Neuronal stem cell (in vitro differentiated cells): Measurements from ENCODE around the gene EDAR.

Experiments used
- DNase-seq: peaks from one replicate; pipeline ENCODE4 v3.0.0-alpha.2; 2013; ENCODE audit warnings: low spot score
- H2AFZ ChIP-seq: one replicate; pipeline ENCODE4 v1.6.1; 2013; ENCODE audit warnings: mild to moderate bottlenecking, low read length, inconsistent platforms
- H2AK5ac ChIP-seq: 2 replicates; pipeline ENCODE4 v1.6.1; 2013; ENCODE audit warnings: low read depth, mild to moderate bottlenecking, inconsistent platforms, low read length, moderate library complexity, mixed read lengths
- H2BK120ac ChIP-seq: 2 replicates; pipeline ENCODE4 v1.6.1; 2013; ENCODE audit warnings: low read depth, mild to moderate bottlenecking, inconsistent platforms, low read length, moderate library complexity, mixed read lengths
- H2BK12ac ChIP-seq: one replicate; pipeline ENCODE4 v1.6.1; 2013; ENCODE audit warnings: low read length, inconsistent platforms
- H2BK15ac ChIP-seq: 2 replicates; pipeline ENCODE4 v1.6.1; 2013; ENCODE audit warnings: mild to moderate bottlenecking, low read length, inconsistent platforms, mixed read lengths
- H2BK5ac ChIP-seq: one replicate; pipeline ENCODE4 v1.6.1; 2013; ENCODE audit warnings: inconsistent platforms, mild to moderate bottlenecking, low read length, moderate library complexity
- H3K14ac ChIP-seq: one replicate; pipeline ENCODE4 v1.6.1; 2013; ENCODE audit warnings: low read length, inconsistent platforms
- H3K18ac ChIP-seq: 2 replicates; pipeline ENCODE4 v1.6.1; 2013; ENCODE audit warnings: low read length, inconsistent platforms
- H3K23ac ChIP-seq: 2 replicates; pipeline ENCODE4 v1.6.1; 2013; ENCODE audit warnings: low read depth, mild to moderate bottlenecking, mixed read lengths, low read length, inconsistent platforms; ENCODE audit not compliant: poor library complexity
- H3K27ac ChIP-seq: replicated peaks from 3 replicates; pipeline ENCODE4 v1.5.1; 2013; ENCODE audit warnings: low read length, inconsistent platforms
- H3K27me3 ChIP-seq, 3 experiments: 2 replicates each; pipeline ENCODE4 v1.6.1; 2013; ENCODE audit warnings: low read length in 3 of 3, mild to moderate bottlenecking in 2 of 3, inconsistent platforms in 1 of 3, low read depth in 1 of 3, mixed read lengths in 1 of 3, moderate library complexity in 1 of 3; ENCODE audit not compliant: control insufficient read depth in 3 of 3, insufficient read depth in 3 of 3
- H3K36me3 ChIP-seq, 2 donors: replicated peaks in 1 of 2; 2 replicates each; pipeline ENCODE4 v1.6.1; 2013; ENCODE audit warnings: low read length in 2 of 2; ENCODE audit not compliant: control insufficient read depth in 2 of 2, insufficient read depth in 2 of 2
- H3K4ac ChIP-seq: 2 replicates; pipeline ENCODE4 v1.6.1; 2013; ENCODE audit warnings: inconsistent platforms, mild to moderate bottlenecking, low read length, moderate library complexity
- H3K4me1 ChIP-seq, 2 donors: 1 replicate in 1 of 2; 2 replicates in 1 of 2; pipeline ENCODE4 v1.6.1; 2013; ENCODE audit warnings: low read length in 2 of 2, low read depth in 1 of 2; ENCODE audit not compliant: control insufficient read depth in 2 of 2, insufficient read depth in 1 of 2
- H3K4me2 ChIP-seq: one replicate; pipeline ENCODE4 v1.6.1; 2013; ENCODE audit warnings: mild to moderate bottlenecking, low read length, inconsistent platforms; ENCODE audit not compliant: insufficient read depth, poor library complexity, severe bottlenecking
- H3K4me3 ChIP-seq, 2 donors: 2 replicates each; pipeline ENCODE4 v1.5.1; 2013; ENCODE audit warnings: low read length in 2 of 2, mild to moderate bottlenecking in 2 of 2, inconsistent platforms in 1 of 2, moderate library complexity in 1 of 2
- H3K79me1 ChIP-seq: one replicate; pipeline ENCODE4 v1.6.1; 2013; ENCODE audit warnings: low read depth, mild to moderate bottlenecking, inconsistent platforms, low read length, moderate library complexity
- H3K9ac ChIP-seq: one replicate; pipeline ENCODE4 v1.6.1; 2013; ENCODE audit warnings: mild to moderate bottlenecking, low read depth, low read length, inconsistent platforms; ENCODE audit not compliant: poor library complexity
- H3K9me3 ChIP-seq, 2 donors: replicated peaks in 1 of 2; 2 replicates each; pipeline versions ENCODE3 to v1.6.1; 2013; ENCODE audit warnings: low read length in 2 of 2, mild to moderate bottlenecking in 2 of 2, inconsistent platforms in 1 of 2, low read depth in 1 of 2, mixed read lengths in 1 of 2, moderate library complexity in 1 of 2; ENCODE audit not compliant: control insufficient read depth in 2 of 2, insufficient read depth in 1 of 2
- H4K8ac ChIP-seq: one replicate; pipeline ENCODE4 v1.6.1; 2013; ENCODE audit warnings: low read depth, mild to moderate bottlenecking, inconsistent platforms, low read length, moderate library complexity
- H4K91ac ChIP-seq: one replicate; pipeline ENCODE4 v1.6.1; 2013; ENCODE audit warnings: low read length, low read depth, mild to moderate bottlenecking, inconsistent platforms; ENCODE audit not compliant: poor library complexity
- WGBS, 2 donors: extraction: QIAGEN DNeasy Blood & Tissue Kit; methylation state at CpG; one replicate each; pipeline ENCODE4 v1.1.7; 2013; ENCODE audit warnings: missing lambda C conversion rate in 2 of 2, mixed read lengths in 1 of 2; ENCODE audit not compliant: insufficient read length in 2 of 2, insufficient replicate concordance in 1 of 2; ENCODE audit errors: extremely low coverage in 2 of 2; 5-methylcytosine and 5-hydroxymethylcytosine counted together

EDAR gene

GRCh38 chr2:108923736-108924579 lies 65.1 kb downstream of the EDAR start:
- Histone ChIP-seq H3K9ac (no peak overlapping the region), H2BK15ac (no peak overlapping the region)

GRCh38 chr2:108923019-108923700 lies 65.9 kb downstream of the EDAR start:
- Histone ChIP-seq H2AFZ (no peak overlapping the region), H2BK12ac (no peak overlapping the region), H3K79me1 (no peaks in the 10 kb centered on the region), H3K18ac (no peak overlapping the region), H2BK5ac (no peak overlapping the region), H4K91ac (no peak overlapping the region), H3K4me2 (no peak overlapping the region), H3K27me3 (peaks cover 0 to 58% (median 0%) of the 10 kb centered on the region in 3 experiments), H3K23ac (no peak overlapping the region), H4K8ac (no peak overlapping the region), H3K9ac (no peak overlapping the region), H3K36me3 (no peaks in the 10 kb centered on the region), H2AK5ac (no peak overlapping the region), H3K27ac (no peak overlapping the region), H3K4me3 (no peak overlapping the region), H3K4ac (no peak overlapping the region), H3K4me1 (peaks cover 0 to 16% of the 10 kb centered on the region in 2 donors), H3K14ac (no peak overlapping the region), H2BK15ac (no peak overlapping the region), H3K9me3 (no peaks in the 10 kb centered on the region), H2BK120ac (no peak overlapping the region)
- no peak for DNase-seq
- WGBS, 2 donors, result no CpG with 5 or more reads among the region's 12 CpGs

More at GRCh38 chr2:108923736-108924579, 65.1 kb downstream of the EDAR start:
- no peak overlapping the region for H2BK5ac ChIP-seq
- DNase-seq, result no peak
- peaks cover 0 to 1% of the 10 kb centered on the region in 2 donors for H3K9me3 ChIP-seq
- no peak overlapping the region for H3K27ac ChIP-seq
- no CpG with 5 or more reads among the region's 13 CpGs for WGBS, 2 donors
- H3K4me1 ChIP-seq, result peaks cover 0 to 9% of the 10 kb centered on the region in 2 donors
- no peak overlapping the region for H3K14ac ChIP-seq
- H4K8ac ChIP-seq, result no peak overlapping the region
- no peak overlapping the region for H3K4ac ChIP-seq
- no peak overlapping the region for H3K23ac ChIP-seq
- no peak overlapping the region for H3K4me3 ChIP-seq
- no peak overlapping the region for H4K91ac ChIP-seq
- H3K36me3 ChIP-seq, result no peaks in the 10 kb centered on the region
- H2BK12ac ChIP-seq, result no peak overlapping the region
- H3K27me3 ChIP-seq, result peaks cover 0 to 55% (median 0%) of the 10 kb centered on the region in 3 experiments
- H2AFZ ChIP-seq, result peak overlapping the region; percentile 17
- no peak overlapping the region for H2AK5ac ChIP-seq
- no peaks in the 10 kb centered on the region for H3K79me1 ChIP-seq
- H2BK120ac ChIP-seq, result no peak overlapping the region
- no peak overlapping the region for H3K4me2 ChIP-seq
- H3K18ac ChIP-seq, result peak overlapping the region; percentile 18

GRCh38 chr2:108922141-108922915 lies 66.7 kb downstream of the EDAR start:
- H2AFZ ChIP-seq, result no peak overlapping the region
- H3K27me3 ChIP-seq, result peaks cover 0 to 60% (median 0%) of the 10 kb centered on the region in 3 experiments
- H2BK5ac ChIP-seq, result no peak overlapping the region
- no CpG with 5 or more reads among the region's 11 CpGs for WGBS, 2 donors
- H3K27ac ChIP-seq, result no peak overlapping the region
- no peak overlapping the region for H3K9ac ChIP-seq
- no peak overlapping the region for H3K18ac ChIP-seq
- no peaks in the 10 kb centered on the region for H3K36me3 ChIP-seq
- H2BK15ac ChIP-seq, result peak overlapping the region; percentile 23
- no peak overlapping the region for H2AK5ac ChIP-seq
- H3K4ac ChIP-seq, result no peak overlapping the region
- DNase-seq, result no peak
- no peak overlapping the region for H3K14ac ChIP-seq
- H3K4me1 ChIP-seq, result peaks cover 0 to 21% of the 10 kb centered on the region in 2 donors
- H3K79me1 ChIP-seq, result no peaks in the 10 kb centered on the region
- no peak overlapping the region for H2BK12ac ChIP-seq
- H3K4me2 ChIP-seq, result no peak overlapping the region
- H3K23ac ChIP-seq, result no peak overlapping the region
- H2BK120ac ChIP-seq, result no peak overlapping the region
- H3K9me3 ChIP-seq, result no peaks in the 10 kb centered on the region
- H4K8ac ChIP-seq, result no peak overlapping the region
- no peak overlapping the region for H3K4me3 ChIP-seq
- H4K91ac ChIP-seq, result no peak overlapping the region
